GM19239 (cell line): ENCODE results near the gene ATG7.

Experiments used
- DNase-seq: peaks from one replicate; pipeline ENCODE4 v3.0.0; 2011; ENCODE audit warnings: low spot score; ENCODE audit not compliant: insufficient read length
- FAIRE-seq: peaks from 2 replicates; lab custom pipeline; 2011; peaks lifted over from hg19 to GRCh38; lab: Jason Lieb, UNC

ATG7 gene

DNA sequence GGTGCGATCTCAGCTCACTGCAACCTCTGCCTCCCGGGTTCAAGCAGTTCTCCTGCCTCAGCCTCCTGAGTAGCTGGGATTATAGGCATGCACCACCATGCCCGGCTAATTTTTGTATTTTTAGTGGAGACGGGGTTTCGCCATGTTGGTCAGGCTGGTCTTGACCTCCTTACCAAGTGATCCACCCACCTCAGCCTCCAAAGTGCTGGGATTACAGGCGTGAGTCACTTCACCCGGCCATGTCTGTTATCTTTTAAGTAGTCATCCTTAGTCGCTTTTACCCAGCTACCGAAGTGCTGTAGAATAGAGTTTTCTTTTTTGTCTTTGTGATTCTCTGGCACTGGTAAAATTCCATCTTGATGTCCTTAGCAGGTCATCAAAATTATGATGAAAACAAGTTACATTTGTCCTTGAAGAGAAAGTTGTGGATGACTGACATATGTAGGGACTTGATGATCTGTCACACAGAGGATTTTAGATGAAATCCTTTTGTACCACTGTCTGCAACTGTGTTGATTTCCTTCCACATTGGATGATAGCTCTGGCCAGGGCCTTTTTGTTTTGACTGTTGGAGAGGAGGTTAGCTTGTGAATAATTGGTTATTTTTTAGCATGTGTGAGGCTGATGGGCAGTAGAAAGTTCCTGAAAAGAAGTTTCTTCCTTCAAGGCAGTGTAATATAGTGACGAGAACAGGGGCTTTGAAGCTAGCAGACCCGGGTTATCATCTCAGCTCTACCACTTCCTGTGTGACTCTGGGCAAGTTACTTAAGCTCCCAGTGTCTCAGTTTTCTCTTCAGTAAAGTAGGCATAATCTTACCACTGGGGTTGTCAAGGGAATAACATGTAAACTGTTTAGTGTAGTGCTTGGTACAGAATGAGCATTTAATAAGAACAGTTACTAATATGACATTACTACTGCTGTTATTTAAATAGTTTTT is 18.8 kb downstream of the ATG7 start:
- no peak for FAIRE-seq

DNA sequence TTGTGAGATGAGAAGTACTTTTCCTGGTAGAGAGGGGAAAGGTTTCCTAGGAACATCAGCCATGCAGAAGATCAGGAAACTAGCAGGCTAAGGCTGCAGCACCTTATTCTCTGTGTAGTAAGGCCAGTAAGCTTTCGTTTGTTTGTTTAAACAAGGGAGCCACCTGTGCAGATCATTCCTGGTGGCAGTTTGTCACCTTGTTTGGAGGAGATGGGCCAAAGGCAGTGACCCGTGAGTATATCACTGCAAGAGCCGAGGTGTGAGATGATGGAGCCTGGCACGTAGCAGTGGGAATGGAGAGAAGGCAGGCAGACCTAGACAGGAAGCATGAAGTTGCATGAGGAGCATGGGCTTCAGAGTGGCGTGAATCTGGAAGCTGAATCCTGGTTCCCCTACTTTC is 19.6 kb downstream of the ATG7 start:
- FAIRE-seq (no peak), DNase-seq (no peak)

More for the DNA sequence above, 18.8 kb downstream of the ATG7 start:
- DNase-seq: no peak

DNA sequence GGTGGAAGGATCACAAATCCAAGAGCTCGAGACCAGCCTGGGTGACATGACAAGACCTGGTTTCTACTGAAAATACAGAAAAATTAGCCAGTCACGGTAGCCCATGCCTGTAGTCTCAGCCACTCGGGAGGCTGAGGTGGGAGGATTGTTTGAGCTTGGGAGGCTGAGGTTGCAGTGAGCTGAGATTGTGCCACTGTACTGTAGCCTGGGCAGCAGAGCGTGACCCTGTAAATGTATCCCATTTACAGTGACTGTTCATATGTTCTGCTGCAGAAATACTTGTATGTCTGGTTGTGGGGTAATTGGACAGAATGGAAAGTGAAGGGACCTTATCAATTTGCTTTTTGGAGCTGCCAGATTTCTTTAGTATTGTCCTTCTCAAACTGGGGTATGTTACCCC is 24.9 kb downstream of the ATG7 start:
- FAIRE-seq (no peak), DNase-seq (no peak)

DNA sequence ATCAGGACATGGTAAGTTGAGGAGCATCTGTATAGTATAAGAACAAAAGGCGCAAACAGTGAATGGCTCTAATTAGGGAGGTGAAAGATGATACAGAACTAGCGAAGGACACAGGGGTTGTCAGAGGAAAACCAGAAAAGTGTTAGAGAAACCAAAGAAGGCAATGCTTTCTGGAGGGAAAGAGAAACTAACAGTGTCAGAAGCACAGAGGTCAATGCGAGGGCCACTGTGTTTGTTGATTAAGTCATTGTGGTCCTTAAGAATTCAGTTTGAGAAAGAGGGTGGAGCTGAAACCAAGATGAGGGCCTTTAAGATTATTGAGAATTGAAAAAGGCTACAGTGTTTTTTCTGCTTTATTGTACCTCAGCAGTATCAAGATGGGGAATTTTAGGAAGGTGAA is 28.8 kb downstream of the ATG7 start:
- DNase-seq (peak; percentile 26), FAIRE-seq (peak; percentile 89)

GRCh38 chr3:11302444-11302843 is 30.2 kb downstream of the ATG7 start:
- no peak for DNase-seq
- FAIRE-seq: no peak

DNA sequence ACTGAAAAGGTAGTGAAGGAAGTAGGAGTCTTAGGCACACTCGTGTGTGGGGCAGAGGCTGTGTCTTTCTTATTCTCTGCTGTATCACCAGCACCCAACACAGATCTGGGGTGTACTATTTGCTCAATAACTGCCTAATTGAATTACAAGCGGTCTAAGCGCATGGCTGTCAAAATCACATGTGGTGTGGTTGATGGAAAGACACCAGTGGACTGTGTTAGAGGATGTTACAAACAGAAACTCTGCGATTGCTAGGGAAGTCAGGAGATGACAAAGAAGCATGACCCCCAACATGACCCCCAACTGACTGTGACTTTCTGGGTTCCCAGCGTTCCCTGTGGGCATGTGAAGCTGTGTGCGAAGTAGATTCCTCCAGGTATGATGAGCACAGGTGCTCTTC is 32.0 kb downstream of the ATG7 start:
- DNase-seq (no peak), FAIRE-seq (no peak)

GRCh38 chr3:11305509-11305908 is 33.3 kb downstream of the ATG7 start:
- DNase-seq (no peak), FAIRE-seq (no peak)

GRCh38 chr3:11306817-11307589 is 34.8 kb downstream of the ATG7 start:
- FAIRE-seq (peak; percentile 87), DNase-seq (no peak)

GRCh38 chr3:11307830-11308432 is 35.7 kb downstream of the ATG7 start:
- FAIRE-seq: no peak
- DNase-seq: no peak

- DNase-seq (no peak), FAIRE-seq (no peak)
Measured at GRCh38 chr3:11310258-11310657, 38.1 kb downstream of the ATG7 start.

DNA sequence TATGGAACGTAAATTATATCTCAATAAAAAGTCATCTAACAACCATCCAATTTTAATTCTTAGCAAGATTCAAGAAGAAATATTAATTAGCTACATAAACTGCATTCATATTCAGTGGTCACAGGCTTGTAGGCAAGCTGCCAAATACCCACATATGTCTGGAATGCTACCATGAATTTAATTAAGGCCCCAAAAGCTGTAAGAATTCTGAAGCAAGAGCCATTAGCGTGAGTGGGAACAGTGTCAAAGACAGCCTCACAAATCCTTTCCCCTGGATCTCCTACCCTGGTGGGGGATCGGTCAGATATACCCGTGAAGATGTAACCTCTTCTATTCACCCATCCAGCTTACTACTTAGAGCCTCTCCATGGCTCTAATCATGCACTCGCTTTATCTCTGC is 40.0 kb downstream of the ATG7 start:
- no peak for FAIRE-seq
- no peak for DNase-seq

DNA sequence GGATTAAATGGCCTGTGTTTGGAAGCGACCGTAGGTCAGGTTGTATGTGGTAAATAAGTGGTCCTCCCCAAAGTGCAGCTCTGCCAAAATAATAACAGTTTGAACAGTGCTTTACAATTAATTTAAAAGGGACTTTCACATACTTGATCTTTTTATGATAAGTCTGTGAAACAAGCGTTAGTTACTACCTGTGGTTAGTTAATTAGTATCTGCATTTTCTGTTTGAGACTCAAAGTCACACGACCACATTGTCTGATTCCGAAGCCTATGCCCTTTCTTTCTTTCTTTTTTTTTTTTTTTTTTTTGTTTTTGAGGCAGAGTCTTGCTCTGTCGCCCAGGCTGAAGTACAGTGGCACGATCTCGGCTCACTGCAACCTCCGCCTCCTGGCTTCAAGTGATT is 45.1 kb downstream of the ATG7 start:
- DNase-seq (no peak), FAIRE-seq (no peak)

- FAIRE-seq (no peak), DNase-seq (no peak)
Measured at GRCh38 chr3:11322931-11323330, 50.7 kb downstream of the ATG7 start.

GRCh38 chr3:11323813-11324212 is 51.6 kb downstream of the ATG7 start:
- no peak for DNase-seq
- FAIRE-seq: no peak

DNA sequence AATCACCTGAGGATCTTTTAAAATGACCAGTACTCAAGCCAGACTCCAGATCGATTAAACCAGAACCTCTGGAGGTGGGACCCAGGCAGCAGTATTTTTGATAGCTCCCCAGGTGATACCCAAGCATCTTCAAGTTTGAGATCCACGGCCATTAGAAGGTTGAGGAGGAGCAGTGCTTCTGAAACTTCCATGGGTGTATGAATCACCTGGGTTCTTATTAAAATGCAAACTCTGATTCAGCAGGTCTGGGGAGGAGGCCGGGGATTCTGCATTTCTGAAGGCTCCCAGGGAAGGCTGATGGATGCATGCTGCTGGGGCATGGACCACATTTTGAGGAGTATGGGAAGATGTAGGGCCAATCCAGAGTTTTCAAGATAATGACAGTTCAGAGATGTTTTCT is 55.4 kb downstream of the ATG7 start:
- DNase-seq: no peak
- no peak for FAIRE-seq

DNA sequence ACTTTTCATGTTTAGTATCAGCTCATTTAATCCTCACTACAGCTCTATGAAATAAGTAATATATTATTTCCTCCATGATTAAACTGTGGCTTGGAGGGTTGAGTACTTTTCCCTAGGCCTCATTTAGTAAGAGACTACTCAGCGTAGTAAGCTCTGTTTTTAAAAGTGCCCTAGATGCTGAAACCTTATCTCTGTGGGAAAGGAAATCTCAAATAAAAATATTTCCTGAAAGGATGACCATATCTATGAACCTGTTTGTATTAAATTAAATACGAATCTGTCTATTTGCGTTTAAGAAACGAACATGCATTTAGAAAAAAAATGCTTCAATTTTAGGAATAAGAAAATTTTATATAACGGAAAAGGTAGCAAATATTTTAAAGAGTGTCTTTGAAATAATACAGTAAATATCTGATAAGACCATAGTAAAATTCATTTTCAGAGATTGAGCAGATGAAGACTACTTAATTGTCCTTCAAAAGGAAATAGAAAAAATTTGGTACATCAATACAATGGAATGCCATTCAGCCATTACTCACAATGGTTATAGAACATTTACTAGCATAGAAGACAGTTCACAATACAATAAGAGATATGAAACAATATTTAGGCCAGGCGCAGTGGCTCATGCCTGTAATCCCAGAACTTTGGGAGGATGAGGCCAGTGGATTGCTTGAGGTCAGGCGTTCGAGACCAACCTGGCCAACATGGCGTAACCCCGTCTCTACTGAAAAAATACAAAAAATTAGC is 56.2 kb downstream of the ATG7 start:
- FAIRE-seq: no peak
- DNase-seq: no peak

GRCh38 chr3:11329777-11330176 is 57.6 kb downstream of the ATG7 start:
- FAIRE-seq: no peak
- no peak for DNase-seq

DNA sequence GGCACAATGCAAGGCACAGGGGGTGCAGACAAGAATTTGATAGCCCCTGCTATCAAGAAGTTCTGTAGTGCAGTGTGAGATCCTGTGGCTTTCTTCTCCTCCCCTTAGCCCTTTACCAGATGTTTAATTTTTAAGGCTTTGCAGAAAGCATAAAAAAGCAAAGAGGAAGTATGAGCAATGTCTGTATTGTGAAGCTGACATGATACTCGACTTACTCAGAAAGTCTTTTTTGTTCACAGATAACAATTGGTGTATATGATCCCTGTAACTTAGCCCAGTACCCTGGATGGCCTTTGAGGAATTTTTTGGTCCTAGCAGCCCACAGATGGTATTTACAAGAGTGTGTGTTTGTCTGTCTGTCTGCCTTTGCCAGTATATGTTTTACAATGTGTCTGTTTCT is 58.9 kb downstream of the ATG7 start:
- no peak for FAIRE-seq
- DNase-seq: no peak

DNA sequence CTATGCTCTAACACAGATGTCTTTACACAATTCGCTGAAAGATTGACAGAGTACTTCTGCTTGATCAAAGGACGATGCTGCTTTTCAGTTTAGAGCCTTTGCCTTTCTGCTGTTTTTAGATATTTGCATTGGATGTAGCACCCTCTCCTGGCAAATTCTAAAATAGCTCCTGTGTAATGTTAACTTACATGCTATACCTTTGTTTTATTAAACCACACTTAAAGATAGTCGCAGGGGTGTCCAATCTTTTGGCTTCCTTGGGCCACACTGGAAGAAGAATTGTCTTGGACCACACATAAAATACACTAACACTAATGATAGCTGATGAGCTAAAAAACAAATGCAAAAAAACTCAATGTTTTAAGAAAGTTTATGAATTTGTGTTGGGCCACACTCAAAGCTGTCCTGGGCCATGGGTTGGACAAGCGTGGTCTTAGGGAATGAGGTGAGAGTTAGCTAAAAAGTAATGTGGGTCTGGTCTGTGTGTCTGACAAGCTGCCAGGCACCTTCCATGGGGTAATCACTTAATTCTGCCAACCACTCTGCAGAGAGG is 62.9 kb downstream of the ATG7 start:
- DNase-seq (peak; percentile 9), FAIRE-seq (no peak)

- no peak for FAIRE-seq
- DNase-seq: no peak
Measured at GRCh38 chr3:11339541-11339940, 67.3 kb downstream of the ATG7 start.
